Central memory CD8-positive, alpha-beta T cell (primary cell): ENCODE results near the gene LELP1.

Source experiments
- ATAC-seq: fragments of 150-1000 bp; cut with Tn5 transposase; replicated peaks from 2 replicates; pipeline ENCODE4 v1.10.0; 2022; ENCODE audit warnings: mild to moderate bottlenecking, moderate FRiP score, moderate number of reproducible peaks; ENCODE audit not compliant: poor library complexity, severe bottlenecking; ENCODE audit errors: extremely low read depth
- DNase-seq, 2 donors: peaks; one replicate each; pipeline ENCODE4 v3.0.0; 2021; ENCODE audit warnings: low spot score in 2 of 2
- H3K27ac Mint-ChIP-seq: one replicate; pipeline ENCODE4 v1.8.0; 2022; ENCODE audit warnings: low read depth, mild to moderate bottlenecking, moderate library complexity, mixed read lengths
- H3K27me3 Mint-ChIP-seq: one replicate; pipeline ENCODE4 v1.8.0; 2022; ENCODE audit warnings: mixed read lengths
- H3K36me3 Mint-ChIP-seq: one replicate; pipeline ENCODE4 v1.8.0; 2022; ENCODE audit warnings: mild to moderate bottlenecking, moderate library complexity, mixed read lengths; ENCODE audit not compliant: insufficient read depth
- H3K4me1 Mint-ChIP-seq: one replicate; pipeline ENCODE4 v1.8.0; 2022; ENCODE audit warnings: mixed read lengths
- H3K4me3 Mint-ChIP-seq: one replicate; pipeline ENCODE4 v1.8.0; 2022; ENCODE audit warnings: mild to moderate bottlenecking, moderate library complexity, mixed read lengths
- H3K9me3 Mint-ChIP-seq: one replicate; pipeline ENCODE4 v1.8.0; 2022; ENCODE audit warnings: mixed read lengths

Gene LELP1

GRCh38 chr1:153253693-153254092 is 50.5 kb downstream of the LELP1 start:
- Mint-ChIP-seq H3K27me3 (peaks cover 38% of the 10 kb centered on the region), H3K36me3 (no peaks in the 10 kb centered on the region), H3K4me1 (no peaks in the 10 kb centered on the region), H3K9me3 (no peaks in the 10 kb centered on the region), H3K4me3 (no peak overlapping the region), H3K27ac (no peak overlapping the region)
- no peak for ATAC-seq
- no peak for DNase-seq
